Astrocyte (in vitro differentiated cells and primary cell): Measurements from ENCODE around the gene DOCK1. TPM values are rescaled to one million over a fixed set of nuclear protein-coding genes. Genes with fewer than 3 reads are reported as not detected.

Experiments
- DNase-seq: peaks from one replicate; pipeline ENCODE4 v3.0.0-alpha.2; 2010; ENCODE audit warnings: low read depth
- FAIRE-seq: peaks from 2 replicates; lab custom pipeline; 2011; peaks lifted over from hg19 to GRCh38; lab: Jason Lieb, UNC
- H2AFZ ChIP-seq: 2 replicates; pipeline ENCODE4 v1.6.0; 2012; ENCODE audit warnings: low read depth, low read length, inconsistent platforms
- H3K27ac ChIP-seq: 2 replicates; pipeline ENCODE4 v1.5.1; 2011; ENCODE audit warnings: low read depth, low read length, inconsistent platforms
- H3K27me3 ChIP-seq: 2 replicates; pipeline ENCODE4 v1.6.0; 2011; ENCODE audit warnings: low read length, inconsistent platforms; ENCODE audit not compliant: insufficient read depth
- H3K36me3 ChIP-seq: 2 replicates; pipeline ENCODE4 v1.5.1; 2011; ENCODE audit warnings: low read length, inconsistent platforms; ENCODE audit not compliant: insufficient read depth
- H3K4me1 ChIP-seq: 2 replicates; pipeline ENCODE4 v1.5.1; 2011; ENCODE audit warnings: low read length, inconsistent platforms; ENCODE audit not compliant: insufficient read depth
- H3K4me2 ChIP-seq: 2 replicates; pipeline ENCODE4 v1.6.0; 2012; ENCODE audit warnings: low read length, inconsistent platforms
- H3K4me3 ChIP-seq: 2 replicates; pipeline ENCODE4 v1.5.1; 2011; ENCODE audit warnings: low read depth, mild to moderate bottlenecking, low read length, inconsistent platforms; ENCODE audit not compliant: insufficient read depth
- H3K79me2 ChIP-seq: 2 replicates; pipeline ENCODE4 v1.6.0; 2012; ENCODE audit warnings: mild to moderate bottlenecking, low read length, inconsistent platforms; ENCODE audit not compliant: insufficient read depth
- H3K9ac ChIP-seq: 2 replicates; pipeline ENCODE4 v1.6.0; 2012; ENCODE audit warnings: mild to moderate bottlenecking, low read length, inconsistent platforms
- H3K9me3 ChIP-seq: 2 replicates; pipeline ENCODE4 v1.5.1; 2012; ENCODE audit warnings: low read depth, mild to moderate bottlenecking, low read length, inconsistent platforms; ENCODE audit not compliant: insufficient read depth
- H4K20me1 ChIP-seq: 2 replicates; pipeline ENCODE4 v1.6.0; 2012; ENCODE audit warnings: low read length, inconsistent platforms; ENCODE audit not compliant: insufficient read depth
- H3K27ac Mint-ChIP-seq: one replicate; pipeline ENCODE4 v1.8.0; 2021; ENCODE audit warnings: mild to moderate bottlenecking, mixed read lengths; ENCODE audit not compliant: unreplicated experiment
- H3K27me3 Mint-ChIP-seq: one replicate; pipeline ENCODE4 v1.8.0; 2021; ENCODE audit warnings: low read depth, mixed read lengths; ENCODE audit not compliant: unreplicated experiment
- H3K36me3 Mint-ChIP-seq: one replicate; pipeline ENCODE4 v1.8.0; 2021; ENCODE audit warnings: low read depth, mixed read lengths; ENCODE audit not compliant: unreplicated experiment
- H3K4me1 Mint-ChIP-seq: one replicate; pipeline ENCODE4 v1.8.0; 2021; ENCODE audit warnings: low read depth, mixed read lengths; ENCODE audit not compliant: unreplicated experiment
- H3K4me3 Mint-ChIP-seq: one replicate; pipeline ENCODE4 v1.8.0; 2021; ENCODE audit warnings: mild to moderate bottlenecking, moderate library complexity, mixed read lengths; ENCODE audit not compliant: unreplicated experiment
- H3K9me3 Mint-ChIP-seq: one replicate; pipeline ENCODE4 v1.8.0; 2021; ENCODE audit warnings: mild to moderate bottlenecking, mixed read lengths; ENCODE audit not compliant: unreplicated experiment
- EZH2 ChIP-seq: IDR thresholded peaks from 2 replicates; pipeline ENCODE4 v1.6.1; 2012; ENCODE audit warnings: mild to moderate bottlenecking, low read length, inconsistent platforms; ENCODE audit not compliant: insufficient read depth
- total RNA-seq: library from RNA; stranded (reverse); gene quantifications from 2 replicates; pipeline ENCODE4 v1.2.1, GENCODE V29; 2021
- TF ChIP-seq, protein P1 (sequence below): IDR thresholded peaks from 2 replicates; pipeline ENCODE4 v1.5.1; 2011; ENCODE audit warnings: low read depth, mild to moderate bottlenecking, inconsistent platforms, low read length, moderate library complexity; ENCODE audit not compliant: insufficient read depth

DOCK1 gene
- total RNA-seq, 1 donor from 2014 or later = 42.5 TPM

DNA sequence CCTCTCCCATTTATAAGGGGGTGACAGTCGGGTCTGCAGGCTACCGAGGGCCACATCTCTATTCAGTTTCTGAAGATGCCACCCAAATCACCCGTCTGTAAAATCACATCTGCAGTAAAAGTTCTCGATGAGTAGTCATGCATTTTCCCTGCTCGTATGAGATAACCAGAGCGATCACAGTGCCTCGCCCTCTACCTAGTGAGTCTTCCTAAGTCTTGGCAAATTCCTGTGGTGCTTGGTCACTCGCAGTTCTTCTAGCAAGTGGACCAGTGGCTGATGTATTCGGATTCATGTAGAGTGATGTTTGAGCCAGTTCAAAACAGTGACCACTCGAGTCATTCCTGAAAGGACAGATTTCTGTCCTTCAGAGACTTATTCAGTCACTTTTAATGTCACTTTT is 246.3 kb downstream of the DOCK1 start:
- Histone ChIP-seq H3K4me1 (peaks cover 50% of the 10 kb centered on the region), H2AFZ (no peak overlapping the region), H3K9me3 (no peaks in the 10 kb centered on the region), H3K79me2 (no peaks in the 10 kb centered on the region), H3K4me3 (no peak overlapping the region), H3K27ac (peak overlapping the region; percentile 13), H3K27me3 (no peaks in the 10 kb centered on the region), H3K36me3 (no peaks in the 10 kb centered on the region), H3K9ac (peak overlapping the region; percentile 7), H3K4me2 (peak overlapping the region; percentile 34), H4K20me1 (peaks cover 21% of the 10 kb centered on the region)
- H3K4me3 Mint-ChIP-seq = no peak overlapping the region
- DNase-seq (peak; percentile 83), FAIRE-seq (no peak)
- H3K27ac Mint-ChIP-seq = peak overlapping the region; percentile 41
- TF ChIP-seq EZH2 = no peak
- TF ChIP-seq, protein P1, sequence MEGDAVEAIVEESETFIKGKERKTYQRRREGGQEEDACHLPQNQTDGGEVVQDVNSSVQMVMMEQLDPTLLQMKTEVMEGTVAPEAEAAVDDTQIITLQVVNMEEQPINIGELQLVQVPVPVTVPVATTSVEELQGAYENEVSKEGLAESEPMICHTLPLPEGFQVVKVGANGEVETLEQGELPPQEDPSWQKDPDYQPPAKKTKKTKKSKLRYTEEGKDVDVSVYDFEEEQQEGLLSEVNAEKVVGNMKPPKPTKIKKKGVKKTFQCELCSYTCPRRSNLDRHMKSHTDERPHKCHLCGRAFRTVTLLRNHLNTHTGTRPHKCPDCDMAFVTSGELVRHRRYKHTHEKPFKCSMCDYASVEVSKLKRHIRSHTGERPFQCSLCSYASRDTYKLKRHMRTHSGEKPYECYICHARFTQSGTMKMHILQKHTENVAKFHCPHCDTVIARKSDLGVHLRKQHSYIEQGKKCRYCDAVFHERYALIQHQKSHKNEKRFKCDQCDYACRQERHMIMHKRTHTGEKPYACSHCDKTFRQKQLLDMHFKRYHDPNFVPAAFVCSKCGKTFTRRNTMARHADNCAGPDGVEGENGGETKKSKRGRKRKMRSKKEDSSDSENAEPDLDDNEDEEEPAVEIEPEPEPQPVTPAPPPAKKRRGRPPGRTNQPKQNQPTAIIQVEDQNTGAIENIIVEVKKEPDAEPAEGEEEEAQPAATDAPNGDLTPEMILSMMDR = no peak
- H3K4me1 Mint-ChIP-seq = peaks cover 65% of the 10 kb centered on the region
- no peaks in the 10 kb centered on the region for H3K27me3 Mint-ChIP-seq
- no peaks in the 10 kb centered on the region for H3K36me3 Mint-ChIP-seq
- H3K9me3 Mint-ChIP-seq = no peaks in the 10 kb centered on the region

DNA sequence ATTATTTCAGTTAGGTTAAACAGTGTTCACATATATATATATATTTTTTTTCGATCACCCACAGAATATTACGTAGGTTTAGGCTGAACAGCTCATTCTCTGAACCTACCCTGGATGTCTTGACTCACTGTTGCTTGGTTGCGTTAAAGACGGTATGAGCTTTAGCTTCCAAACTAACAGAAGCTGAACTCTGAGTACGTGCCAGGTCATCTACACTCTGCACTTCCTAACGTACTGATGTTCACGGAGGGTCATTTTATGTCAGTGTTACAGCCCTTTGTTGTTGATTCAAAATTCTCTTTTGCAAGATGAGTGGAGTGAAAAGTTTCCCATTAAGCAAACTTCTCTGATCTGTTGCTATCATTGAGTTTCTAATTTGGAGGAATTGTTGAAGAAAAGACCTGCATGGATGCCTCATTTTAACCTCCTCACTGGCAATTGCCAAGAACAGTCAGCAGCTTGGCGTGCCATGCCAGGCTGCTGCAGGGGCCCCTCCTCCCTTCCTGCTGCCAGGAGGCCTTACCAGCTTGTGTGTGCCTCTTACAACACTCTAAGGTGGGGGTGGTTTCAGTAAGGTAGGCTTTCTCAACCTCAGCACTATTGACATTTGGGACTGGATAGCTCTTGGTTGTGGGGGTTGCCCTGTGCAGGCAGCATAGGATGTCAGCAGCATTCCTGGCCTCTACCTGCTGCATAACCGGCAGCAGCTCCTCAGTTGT is 246.9 kb downstream of the DOCK1 start:
- H3K9ac ChIP-seq = no peak overlapping the region
- peak overlapping the region; percentile 13 for H3K27ac ChIP-seq
- peaks cover 52% of the 10 kb centered on the region for H3K4me1 ChIP-seq
- no peak overlapping the region for H2AFZ ChIP-seq
- peak overlapping the region; percentile 42 for H3K4me2 ChIP-seq
- Mint-ChIP-seq H3K4me3 (no peak overlapping the region), H3K4me1 (peaks cover 64% of the 10 kb centered on the region), H3K27ac (no peak overlapping the region), H3K36me3 (peaks cover 3% of the 10 kb centered on the region), H3K27me3 (no peaks in the 10 kb centered on the region), H3K9me3 (no peaks in the 10 kb centered on the region)
- H3K4me3 ChIP-seq = no peak overlapping the region
- H4K20me1 ChIP-seq = peaks cover 26% of the 10 kb centered on the region
- H3K36me3 ChIP-seq = no peaks in the 10 kb centered on the region
- no peaks in the 10 kb centered on the region for H3K79me2 ChIP-seq
- peak; percentile 41 for FAIRE-seq
- no peaks in the 10 kb centered on the region for H3K27me3 ChIP-seq
- TF ChIP-seq, protein P1 = no peak
- TF ChIP-seq EZH2 = no peak
- peak; percentile 48 for DNase-seq
- H3K9me3 ChIP-seq = no peaks in the 10 kb centered on the region

DNA sequence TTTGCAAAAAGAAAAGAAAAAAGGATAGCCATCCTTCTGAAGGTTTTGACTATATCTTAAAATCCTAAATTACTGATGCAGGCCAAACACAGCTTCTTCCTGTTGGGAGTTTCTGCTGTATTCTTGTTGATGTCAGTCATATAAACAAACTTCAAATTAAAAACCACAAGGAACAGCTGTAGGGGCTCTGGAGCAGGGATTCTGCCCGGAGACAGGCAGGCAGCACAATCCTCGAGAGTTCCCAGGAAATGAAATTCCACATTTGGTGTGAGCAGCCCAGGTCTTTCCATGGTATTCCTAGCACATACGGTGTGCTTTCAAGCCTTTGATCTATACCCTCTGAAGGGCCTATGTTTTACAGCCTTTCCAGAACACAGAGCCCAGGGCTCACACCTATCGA is 248.0 kb downstream of the DOCK1 start:
- no peak overlapping the region for H3K27ac Mint-ChIP-seq
- no peak overlapping the region for H3K9ac ChIP-seq
- DNase-seq (peak; percentile 29), FAIRE-seq (no peak)
- peaks cover 35% of the 10 kb centered on the region for H4K20me1 ChIP-seq
- no peak overlapping the region for H3K4me3 ChIP-seq
- no peaks in the 10 kb centered on the region for H3K36me3 ChIP-seq
- no peak overlapping the region for H3K4me3 Mint-ChIP-seq
- no peaks in the 10 kb centered on the region for H3K9me3 Mint-ChIP-seq
- peaks cover 44% of the 10 kb centered on the region for H3K4me1 ChIP-seq
- H3K4me2 ChIP-seq = no peak overlapping the region
- H3K27me3 Mint-ChIP-seq = no peaks in the 10 kb centered on the region
- no peak for TF ChIP-seq EZH2
- TF ChIP-seq, protein P1 = no peak
- peaks cover 70% of the 10 kb centered on the region for H3K4me1 Mint-ChIP-seq
- no peak overlapping the region for H2AFZ ChIP-seq
- H3K79me2 ChIP-seq = no peaks in the 10 kb centered on the region
- no peaks in the 10 kb centered on the region for H3K27me3 ChIP-seq
- no peaks in the 10 kb centered on the region for H3K9me3 ChIP-seq
- H3K27ac ChIP-seq = no peak overlapping the region
- peaks cover 3% of the 10 kb centered on the region for H3K36me3 Mint-ChIP-seq
